Measurements from ENCODE around the gene C9orf50. TPM values are rescaled to one million over a fixed set of nuclear protein-coding genes. Genes with fewer than 3 reads are reported as not detected.

Gene C9orf50
- total RNA-seq, 1 experiment from 2014 or later: not detected

- Histone ChIP-seq H3K79me2 (ENCODE audit: insufficient read depth, low read length) (peaks cover 3% of the 10 kb centered on the region; the same call in 1 of the 2 replicates), H3K27me3 (ENCODE audit: insufficient read depth, low read length) (no peaks in the 10 kb centered on the region), H3K79me1 (ENCODE audit: insufficient read depth, low read depth, low read length, poor library complexity, severe bottlenecking) (peaks cover 11% of the 10 kb centered on the region), H4K8ac (replicated peaks; ENCODE audit: insufficient read length, low read depth, low read length) (no peak overlapping the region), H3K18ac (ENCODE audit: insufficient read length, low read depth, low read length) (no peak overlapping the region), H2BK20ac (ENCODE audit: low read depth, low read length, poor library complexity, severe bottlenecking) (no peak overlapping the region), H3K56ac (ENCODE audit: insufficient read length, low read depth, low read length) (no peak overlapping the region), H3K27ac (ENCODE audit: insufficient read length, low read depth, low read length) (no peak overlapping the region), H2BK12ac (ENCODE audit: insufficient read length, low read depth, low read length) (no peak overlapping the region), H2BK120ac (ENCODE audit: low read depth, low read length, poor library complexity, severe bottlenecking) (no peak overlapping the region), H3K4ac (ENCODE audit: low read depth, low read length) (no peak overlapping the region), H3K4me1 (ENCODE audit: insufficient read depth, low read length) (no peaks in the 10 kb centered on the region), H2BK5ac (ENCODE audit: insufficient read length, low read length) (no peak overlapping the region), H4K20me1 (ENCODE audit: control insufficient read depth, insufficient read depth, insufficient read length) (no peaks in the 10 kb centered on the region), H2BK15ac (ENCODE audit: low read depth, low read length) (no peak overlapping the region), H4K5ac (ENCODE audit: insufficient read length, low read depth, low read length) (no peak overlapping the region), H2AK5ac (ENCODE audit: insufficient read length, low read length) (no peak overlapping the region), H3K4me2 (ENCODE audit: insufficient read depth, insufficient read length, low read length) (no peak overlapping the region), H3K9me3 (ENCODE audit: control insufficient read depth, low read depth, low read length) (no peaks in the 10 kb centered on the region), H4K91ac (ENCODE audit: insufficient read length, low read depth, low read length) (no peak overlapping the region), H2AFZ (ENCODE audit: low read length) (no peak overlapping the region), H3K23ac (ENCODE audit: insufficient read length, low read depth, low read length) (no peak overlapping the region), H3K9ac (ENCODE audit: extremely low read depth, insufficient read length, low read length) (no peak overlapping the region), H3T11ph (ENCODE audit: low read length) (no peak overlapping the region), H3K23me2 (ENCODE audit: insufficient read length, low read depth, low read length, poor library complexity, severe bottlenecking) (peaks cover 12% of the 10 kb centered on the region), H3K14ac (ENCODE audit: insufficient read depth, low read length) (no peak overlapping the region)
- H3K4me1 Mint-ChIP-seq: peaks cover 7 to 17% of the 10 kb centered on the region in 2 experiments
- H3K27me3 Mint-ChIP-seq (ENCODE audit: low read depth): peaks cover 2% of the 10 kb centered on the region
- TF ChIP-seq CTCF (conservative IDR thresholded peaks at IDR 0.05): no peak
- no CpG with 5 or more reads among the region's 17 CpGs for WGBS (ENCODE audit: extremely low coverage, insufficient read length, low lambda C conversion rate)
- H3K36me3 Mint-ChIP-seq (ENCODE audit: insufficient read depth in 1 of 3, low read depth in 3 of 3): peaks cover 16 to 37% (median 35%) of the 10 kb centered on the region in 3 experiments
- no peak overlapping the region for H3K27ac Mint-ChIP-seq
- H3K9me3 Mint-ChIP-seq: no peaks in the 10 kb centered on the region; a peak in 1 of 5 replicates
- no peak for DNase-seq
- no peak overlapping the region for H3K4me3 Mint-ChIP-seq
These were observed 18.2 kb upstream of the C9orf50 start for GRCh38 chr9:129639034-129639630.

All from H9 (cell line).